OCI-LY3 (cell line): ENCODE results near the gene KRT222.

Experiments
- H2AFZ ChIP-seq: fragments of 200-600, 300-600 bp; shearing (Covaris generic); 2 replicates; pipeline ENCODE4 v1.6.0; 2014; ENCODE audit warnings: antibody characterized with exemption, low read depth, low read length
- H3K27ac ChIP-seq: fragments of 200-600, 300-600 bp; sonication (generic); 2 replicates; pipeline ENCODE4 v1.5.1; 2014; ENCODE audit warnings: mild to moderate bottlenecking, low read length, moderate library complexity, mixed read lengths
- H3K27me3 ChIP-seq: fragments of 200-600, 300-600 bp; sonication (generic); 2 replicates; pipeline ENCODE4 v1.6.1; 2014; ENCODE audit warnings: low read depth, low read length, mixed read lengths
- H3K36me3 ChIP-seq: fragments of 200-600, 300-600 bp; sonication (generic); replicated peaks from 2 replicates; pipeline ENCODE3; 2014; ENCODE audit warnings: low read depth, low read length, mixed read lengths
- H3K4me1 ChIP-seq: fragments of 300-600, 200-600 bp; sonication (generic); 2 replicates; pipeline ENCODE4 v1.6.1; 2014; ENCODE audit warnings: low read length, mixed read lengths
- H3K4me2 ChIP-seq: fragments of 200-600, 300-600 bp; sonication (generic); 2 replicates; pipeline ENCODE4 v1.6.1; 2014; ENCODE audit warnings: low read length, mixed read lengths
- H3K4me3 ChIP-seq: fragments of 300-600, 200-600 bp; sonication (generic); 2 replicates; pipeline ENCODE4 v1.5.1; 2014; ENCODE audit warnings: antibody characterized with exemption, mild to moderate bottlenecking, low read length, moderate library complexity
- H3K79me2 ChIP-seq: fragments of 300-600, 200-600 bp; shearing (Covaris generic); 2 replicates; pipeline ENCODE4 v1.6.1; 2014; ENCODE audit warnings: mild to moderate bottlenecking, low read length, mixed read lengths
- H3K9ac ChIP-seq: fragments of 300-600, 200-600 bp; shearing (Covaris generic); 2 replicates; pipeline ENCODE4 v1.6.0; 2014; ENCODE audit warnings: mild to moderate bottlenecking, low read length, moderate library complexity
- H3K9me3 ChIP-seq: fragments of 200-600, 300-600 bp; shearing (Covaris generic); 2 replicates; pipeline ENCODE4 v1.6.1; 2014; ENCODE audit warnings: low read length, mixed read lengths; ENCODE audit not compliant: insufficient read depth
- H4K20me1 ChIP-seq: fragments of 200-600, 300-600 bp; sonication (generic); 2 replicates; pipeline ENCODE4 v1.6.1; 2016; ENCODE audit warnings: low read length, mixed read lengths; ENCODE audit not compliant: insufficient read depth
- CTCF ChIP-seq: fragments of 200-600, 300-600 bp; sonication (generic); IDR thresholded peaks from 2 replicates; pipeline ENCODE4 v1.5.1; 2014; ENCODE audit warnings: antibody characterized with exemption, low read length, low read depth
- EZH2phosphoT487 ChIP-seq: fragments of 200-600 bp; shearing (Covaris generic); IDR thresholded peaks from 2 replicates; pipeline ENCODE4 v1.6.1; 2018; ENCODE audit warnings: antibody characterized with exemption, mixed run types, low read depth

The KRT222 gene

GRCh38 chr17:40611840-40612474, 53.0 kb downstream of the KRT222 start:
- Histone ChIP-seq H3K9ac (peak overlapping the region; percentile 16; the same call in 1 of the 2 replicates), H2AFZ (no peak overlapping the region), H3K4me2 (peak overlapping the region; percentile 33), H3K36me3 (no peaks in the 10 kb centered on the region), H3K79me2 (peaks cover 19% of the 10 kb centered on the region), H3K9me3 (no peaks in the 10 kb centered on the region), H3K4me1 (peaks cover 89% of the 10 kb centered on the region), H3K27ac (peak overlapping the region; percentile 27; the same call in 1 of the 2 replicates), H3K27me3 (no peaks in the 10 kb centered on the region), H3K4me3 (no peak overlapping the region), H4K20me1 (no peaks in the 10 kb centered on the region)
- TF ChIP-seq CTCF: no peak
- TF ChIP-seq EZH2phosphoT487: no peak

GRCh38 chr17:40610359-40610758, 54.6 kb downstream of the KRT222 start:
- Histone ChIP-seq H3K4me1 (peaks cover 75% of the 10 kb centered on the region), H3K9me3 (no peaks in the 10 kb centered on the region), H3K27me3 (no peaks in the 10 kb centered on the region), H3K36me3 (no peaks in the 10 kb centered on the region), H3K4me3 (no peak overlapping the region), H3K9ac (peak overlapping the region; percentile 23; the same call in 1 of the 2 replicates), H3K4me2 (peak overlapping the region; percentile 53), H4K20me1 (no peaks in the 10 kb centered on the region), H2AFZ (no peak overlapping the region), H3K27ac (peak overlapping the region; percentile 19; the same call in 1 of the 2 replicates), H3K79me2 (peaks cover 9% of the 10 kb centered on the region)
- TF ChIP-seq CTCF (no peak), EZH2phosphoT487 (no peak)

- Histone ChIP-seq H3K9me3 (no peaks in the 10 kb centered on the region), H3K9ac (no peak overlapping the region), H3K4me1 (peaks cover 74% of the 10 kb centered on the region), H4K20me1 (no peaks in the 10 kb centered on the region), H3K4me2 (no peak overlapping the region), H3K27me3 (no peaks in the 10 kb centered on the region), H3K4me3 (no peak overlapping the region), H2AFZ (no peak overlapping the region), H3K27ac (no peak overlapping the region), H3K79me2 (0 out of 2 replicates have a peak, but pooled peaks cover under 1% of the 10 kb centered on the region), H3K36me3 (no peaks in the 10 kb centered on the region)
- TF ChIP-seq CTCF: no peak
- TF ChIP-seq EZH2phosphoT487: no peak
Measured at GRCh38 chr17:40608061-40608581, 56.9 kb downstream of the KRT222 start.

GRCh38 chr17:40607641-40608040, 57.3 kb downstream of the KRT222 start:
- Histone ChIP-seq H3K9ac (no peak overlapping the region), H3K4me3 (no peak overlapping the region), H3K79me2 (no peaks in the 10 kb centered on the region), H3K4me2 (no peak overlapping the region), H2AFZ (no peak overlapping the region), H3K4me1 (peaks cover 74% of the 10 kb centered on the region), H4K20me1 (no peaks in the 10 kb centered on the region), H3K9me3 (no peaks in the 10 kb centered on the region), H3K27ac (no peak overlapping the region), H3K36me3 (no peaks in the 10 kb centered on the region), H3K27me3 (no peaks in the 10 kb centered on the region)
- no peak for TF ChIP-seq CTCF
- TF ChIP-seq EZH2phosphoT487: no peak
